ENCODE data around the gene TCTA.

Gene TCTA

DNA sequence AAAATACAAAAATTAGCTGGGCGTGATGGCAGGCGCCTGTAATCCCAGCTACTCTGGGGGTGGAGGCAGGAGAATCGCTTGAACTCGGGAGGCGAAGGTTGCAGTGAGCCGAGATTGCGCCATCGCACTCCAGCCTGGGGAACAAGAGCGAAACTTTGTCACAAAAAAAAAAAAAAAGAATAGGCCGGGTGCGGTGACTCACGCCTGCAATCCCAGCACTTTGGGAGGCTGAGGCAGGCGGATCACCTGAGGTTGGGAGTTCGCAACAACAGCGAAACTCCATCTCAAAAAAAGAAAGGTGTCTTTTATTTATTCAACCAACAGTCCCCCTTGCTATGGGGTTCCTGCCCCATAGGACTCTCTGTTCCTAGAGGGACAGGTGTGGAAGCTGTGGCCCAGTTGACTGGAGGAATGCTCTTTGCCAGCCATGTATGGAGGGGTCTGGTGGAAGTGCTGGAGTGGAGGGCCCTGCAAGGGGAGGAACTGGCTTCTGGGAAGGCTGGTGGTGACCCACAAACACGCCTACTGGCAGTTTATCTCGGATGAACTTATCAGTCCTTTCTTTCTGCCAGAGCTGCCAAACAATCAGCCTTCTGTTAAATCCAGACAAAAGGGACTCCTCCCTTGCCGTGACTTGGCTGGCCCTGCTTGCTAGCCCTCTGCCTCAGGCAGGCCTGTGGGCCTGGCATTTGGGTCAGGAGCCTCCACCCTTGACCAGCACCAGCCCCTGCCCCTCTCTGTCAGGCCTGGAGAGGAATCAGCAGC, 53.2 kb downstream of the TCTA start:
- in situ Hi-C loops (cut with HindIII; ENCODE audit: low sequenced_read_pairs): no loop called here
- TF ChIP-seq, protein P1, sequence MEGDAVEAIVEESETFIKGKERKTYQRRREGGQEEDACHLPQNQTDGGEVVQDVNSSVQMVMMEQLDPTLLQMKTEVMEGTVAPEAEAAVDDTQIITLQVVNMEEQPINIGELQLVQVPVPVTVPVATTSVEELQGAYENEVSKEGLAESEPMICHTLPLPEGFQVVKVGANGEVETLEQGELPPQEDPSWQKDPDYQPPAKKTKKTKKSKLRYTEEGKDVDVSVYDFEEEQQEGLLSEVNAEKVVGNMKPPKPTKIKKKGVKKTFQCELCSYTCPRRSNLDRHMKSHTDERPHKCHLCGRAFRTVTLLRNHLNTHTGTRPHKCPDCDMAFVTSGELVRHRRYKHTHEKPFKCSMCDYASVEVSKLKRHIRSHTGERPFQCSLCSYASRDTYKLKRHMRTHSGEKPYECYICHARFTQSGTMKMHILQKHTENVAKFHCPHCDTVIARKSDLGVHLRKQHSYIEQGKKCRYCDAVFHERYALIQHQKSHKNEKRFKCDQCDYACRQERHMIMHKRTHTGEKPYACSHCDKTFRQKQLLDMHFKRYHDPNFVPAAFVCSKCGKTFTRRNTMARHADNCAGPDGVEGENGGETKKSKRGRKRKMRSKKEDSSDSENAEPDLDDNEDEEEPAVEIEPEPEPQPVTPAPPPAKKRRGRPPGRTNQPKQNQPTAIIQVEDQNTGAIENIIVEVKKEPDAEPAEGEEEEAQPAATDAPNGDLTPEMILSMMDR (IDR thresholded peaks at IDR 0.05; ENCODE audit: low read depth, low read length, missing control alignments): no peak
- DNase-seq (ENCODE audit: low read depth): no peak
- no peak overlapping the region for H3K4me3 ChIP-seq (ENCODE audit: low read depth, low read length)
